Middle frontal gyrus (tissue), 1 donor: Measurements from ENCODE around the gene PHF21B.
"Not testable (repeated sequence)": the region's sequence is repeated elsewhere in the genome, so short reads cannot be mapped to it uniquely, and the experiment has no call there.

ENCODE experiments used
- DNase-seq: peaks from one replicate; pipeline ENCODE4 v3.0.0-alpha.2; 2015; ENCODE audit warnings: low spot score; ENCODE audit errors: extremely low spot score

The PHF21B gene

GRCh38 chr22:45009606-45010531 is at the start of gene PHF21B:
PHF21B (minus strand) TSS chr22:45010005; CDS start chr22:45009549, 456 bp downstream.
- DNase-seq: no peak

GRCh38 chr22:45059296-45059695 is 49.5 kb upstream of the PHF21B start:
- no peak for DNase-seq

- DNase-seq: no peak
Observed at GRCh38 chr22:45058622-45058912, 48.8 kb upstream of the PHF21B start.

GRCh38 chr22:45055936-45056335 is 46.1 kb upstream of the PHF21B start:
- DNase-seq: no peak

- no peak for DNase-seq
Observed at GRCh38 chr22:45053571-45053970, 43.8 kb upstream of the PHF21B start.

GRCh38 chr22:45053094-45053493 is 43.3 kb upstream of the PHF21B start:
- DNase-seq: no peak

GRCh38 chr22:45052665-45053064 is 42.9 kb upstream of the PHF21B start:
- not testable (repeated sequence) for DNase-seq

- DNase-seq: no peak
Observed at GRCh38 chr22:45051946-45052345, 42.1 kb upstream of the PHF21B start.

GRCh38 chr22:45051419-45051818 is 41.6 kb upstream of the PHF21B start:
- DNase-seq: no peak

- DNase-seq: no peak
Observed at GRCh38 chr22:45047260-45047659, 37.5 kb upstream of the PHF21B start.

GRCh38 chr22:45045208-45045607 is 35.4 kb upstream of the PHF21B start:
- no peak for DNase-seq

- DNase-seq: no peak
Observed at GRCh38 chr22:45042263-45042662, 32.5 kb upstream of the PHF21B start.

GRCh38 chr22:45039133-45039532 is 29.3 kb upstream of the PHF21B start:
- no peak for DNase-seq

- DNase-seq: no peak
Observed at GRCh38 chr22:45036154-45036553, 26.3 kb upstream of the PHF21B start.

- DNase-seq: no peak
Observed at GRCh38 chr22:45034821-45035220, 25.0 kb upstream of the PHF21B start.

GRCh38 chr22:45034156-45034555 is 24.4 kb upstream of the PHF21B start:
- no peak for DNase-seq

- no peak for DNase-seq
Observed at GRCh38 chr22:45033136-45033535, 23.3 kb upstream of the PHF21B start.

GRCh38 chr22:45031629-45032403 is 22.0 kb upstream of the PHF21B start:
- DNase-seq: no peak

- no peak for DNase-seq
Observed at GRCh38 chr22:45029501-45029900, 19.7 kb upstream of the PHF21B start.

GRCh38 chr22:45026511-45026910 is 16.7 kb upstream of the PHF21B start:
- DNase-seq: no peak

- no peak for DNase-seq
Observed at GRCh38 chr22:45023431-45023830, 13.6 kb upstream of the PHF21B start.

- DNase-seq: no peak
Observed at GRCh38 chr22:45019861-45020655, 10.3 kb upstream of the PHF21B start.
